HG02759 (cell line): ENCODE results near the gene MAGEC3.
"Not testable (repeated sequence)": the region's sequence is repeated elsewhere in the genome, so short reads cannot be mapped to it uniquely, and the experiment has no call there.

Source experiments
- ATAC-seq: cut with Tn5 transposase; IDR thresholded peaks from one replicate; pipeline ENCODE4 v1.9.1; 2021; ENCODE audit warnings: mild to moderate bottlenecking, moderate library complexity; ENCODE audit not compliant: unreplicated experiment

The MAGEC3 gene, protein sequence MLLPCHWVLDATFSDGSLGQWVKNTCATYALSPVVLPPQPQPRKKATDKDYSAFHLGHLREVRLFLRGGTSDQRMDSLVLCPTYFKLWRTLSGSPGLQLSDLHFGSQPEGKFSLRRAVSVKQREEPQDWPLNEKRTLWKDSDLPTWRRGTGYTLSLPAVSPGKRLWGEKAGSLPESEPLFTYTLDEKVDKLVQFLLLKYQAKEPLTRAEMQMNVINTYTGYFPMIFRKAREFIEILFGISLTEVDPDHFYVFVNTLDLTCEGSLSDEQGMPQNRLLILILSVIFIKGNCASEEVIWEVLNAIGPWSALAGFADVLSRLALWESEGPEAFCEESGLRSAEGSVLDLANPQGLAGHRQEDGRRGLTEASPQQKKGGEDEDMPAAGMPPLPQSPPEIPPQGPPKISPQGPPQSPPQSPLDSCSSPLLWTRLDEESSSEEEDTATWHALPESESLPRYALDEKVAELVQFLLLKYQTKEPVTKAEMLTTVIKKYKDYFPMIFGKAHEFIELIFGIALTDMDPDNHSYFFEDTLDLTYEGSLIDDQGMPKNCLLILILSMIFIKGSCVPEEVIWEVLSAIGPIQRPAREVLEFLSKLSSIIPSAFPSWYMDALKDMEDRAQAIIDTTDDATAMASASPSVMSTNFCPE

GRCh38 chrX:141838016-141838415 is at the start of gene MAGEC3:
TSS of gene MAGEC3 (plus strand) at chrX:141838316. CDS start at chrX:141838316, 0 bp downstream.
- no peak for ATAC-seq

GRCh38 chrX:141791856-141792255 is 46.3 kb upstream of the MAGEC3 start:
- no peak for ATAC-seq

DNA sequence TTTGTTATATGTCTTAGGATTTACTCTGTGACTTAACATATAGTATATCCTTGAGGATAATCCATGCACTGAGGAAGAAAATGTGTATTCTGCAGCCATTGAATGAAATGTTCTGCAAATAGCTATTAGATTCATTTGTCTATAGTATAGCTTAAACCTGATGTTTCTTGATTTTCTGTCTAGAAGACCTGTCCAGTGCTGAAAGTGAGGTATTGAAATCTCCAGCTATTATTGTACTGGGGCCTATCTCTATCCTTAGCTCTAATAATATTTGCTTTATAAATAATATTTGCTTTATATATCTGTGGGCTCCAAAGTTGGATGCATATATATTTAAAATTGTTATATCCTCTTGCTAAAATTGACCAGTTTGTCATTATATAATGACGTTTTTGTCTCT is 26.7 kb upstream of the MAGEC3 start:
- ATAC-seq: no peak

GRCh38 chrX:141814213-141814857 is 23.8 kb upstream of the MAGEC3 start:
- no peak for ATAC-seq

- no peak for ATAC-seq
These were observed 22.2 kb upstream of the MAGEC3 start for GRCh38 chrX:141815904-141816303.

- ATAC-seq: no peak
These were observed 5.9 kb upstream of the MAGEC3 start for GRCh38 chrX:141832247-141832646.

DNA sequence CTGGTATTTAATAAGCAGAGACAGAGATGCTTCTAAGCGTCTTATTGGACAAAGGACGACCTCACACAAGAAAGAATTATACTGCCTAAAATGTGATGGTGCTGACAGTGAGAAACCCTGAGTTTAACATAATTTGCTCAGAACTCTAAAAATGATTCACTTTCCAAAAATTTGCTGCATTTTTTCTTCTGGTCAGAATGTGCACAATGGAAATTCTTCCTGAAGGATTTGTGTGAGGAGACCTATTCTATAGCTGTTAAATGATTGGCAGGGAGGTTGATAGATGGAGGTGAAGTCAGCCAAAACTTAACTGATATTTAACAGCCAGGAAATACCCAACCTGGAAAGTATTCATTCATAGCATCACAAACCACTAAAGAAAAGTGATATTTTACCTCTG is 1.7 kb downstream of the MAGEC3 start:
- ATAC-seq: no peak

DNA sequence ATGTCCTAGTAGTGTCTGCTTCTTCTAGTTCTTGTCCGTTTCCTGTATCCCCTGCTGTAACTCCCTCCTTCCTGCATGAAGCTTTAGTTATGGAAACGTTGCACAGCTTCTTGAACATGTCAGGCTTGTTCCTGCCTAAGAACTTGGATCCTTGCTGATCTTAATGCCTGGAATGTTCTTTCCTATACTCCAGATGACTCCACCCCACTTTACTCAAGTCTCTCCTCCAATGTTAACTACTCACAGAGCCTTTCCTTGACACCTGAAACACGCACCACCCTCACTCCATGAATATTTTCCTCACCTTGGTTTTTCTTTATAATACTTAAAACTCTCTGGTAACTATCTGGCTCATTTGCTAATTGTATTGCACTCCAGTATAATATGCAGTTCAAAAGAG is 19.4 kb downstream of the MAGEC3 start:
- no peak for ATAC-seq

GRCh38 chrX:141879616-141880015 is 41.5 kb downstream of the MAGEC3 start:
- ATAC-seq: no peak

DNA sequence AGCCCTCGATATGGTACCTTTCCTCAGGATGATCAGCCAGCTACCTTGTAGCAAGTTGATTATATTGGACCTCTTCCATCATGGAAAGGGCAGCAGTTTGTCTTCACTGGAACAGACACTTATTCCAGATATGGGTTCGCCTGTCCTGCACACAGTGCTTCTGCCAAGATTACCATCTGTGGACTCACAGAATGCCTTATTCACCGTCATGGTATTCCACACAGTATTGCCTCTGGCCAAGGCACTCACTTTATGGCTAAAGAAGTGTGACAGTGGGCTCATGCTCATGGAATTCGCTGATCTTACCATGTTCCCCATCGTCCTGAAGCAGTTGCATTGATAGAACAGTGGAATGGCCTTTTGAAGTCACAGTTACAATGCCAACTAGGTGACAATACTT is 50.7 kb downstream of the MAGEC3 start:
- ATAC-seq: not testable (repeated sequence)

DNA sequence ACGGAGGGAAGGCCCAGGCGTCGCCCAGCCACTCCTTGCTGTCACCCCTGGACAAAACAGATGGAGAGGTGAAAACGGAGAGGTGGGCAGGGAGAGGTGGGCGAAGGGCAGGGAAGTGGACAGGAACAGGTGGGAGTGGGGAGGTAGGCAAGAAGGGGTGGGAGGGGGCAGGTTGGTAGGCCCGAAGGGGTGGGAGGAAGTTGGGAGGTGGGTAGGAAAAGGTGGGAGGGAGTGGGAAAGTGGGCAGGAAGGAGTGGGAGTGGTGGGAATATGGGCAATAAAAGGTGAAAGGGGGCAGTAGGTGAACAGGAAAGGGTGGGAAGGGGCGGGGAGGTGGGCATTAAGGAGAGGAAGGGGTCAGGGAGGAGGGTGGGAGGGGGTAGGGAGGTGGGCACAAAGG is 56.6 kb downstream of the MAGEC3 start:
- ATAC-seq: no peak

GRCh38 chrX:141897690-141898089 is 59.6 kb downstream of the MAGEC3 start:
- ATAC-seq: no peak

DNA sequence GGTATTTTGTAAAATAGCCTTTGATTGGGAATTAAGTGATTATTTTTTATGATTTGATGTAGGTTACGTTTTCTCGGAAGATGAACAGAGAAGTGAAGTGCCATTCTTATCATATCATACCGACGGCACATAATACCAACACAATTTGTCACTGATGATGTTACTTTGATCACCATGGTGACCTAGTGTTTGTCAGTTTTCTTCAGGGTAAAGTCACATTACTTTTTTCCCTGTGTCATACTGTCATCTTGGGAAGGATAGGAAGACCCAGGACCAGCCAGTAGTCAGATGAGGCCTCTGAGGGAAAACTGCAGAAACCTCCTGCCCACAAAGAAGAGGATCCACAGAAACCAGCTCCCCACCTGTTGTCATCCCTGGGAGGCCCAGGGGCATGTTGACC is 64.2 kb downstream of the MAGEC3 start:
- no peak for ATAC-seq

GRCh38 chrX:141903400-141904155 is 65.5 kb downstream of the MAGEC3 start, which contains the start of gene MAGEC1:
TSS of gene MAGEC1 (plus strand) at chrX:141903894. CDS start at chrX:141905073, 1,179 bp downstream.
- no peak for ATAC-seq

GRCh38 chrX:141904262-141904661 is 66.1 kb downstream of the MAGEC3 start:
- ATAC-seq: no peak

- ATAC-seq: no peak
These were observed 79.7 kb downstream of the MAGEC3 start for GRCh38 chrX:141917801-141918200.

GRCh38 chrX:141924293-141924692 is 86.2 kb downstream of the MAGEC3 start:
- ATAC-seq: no peak

DNA sequence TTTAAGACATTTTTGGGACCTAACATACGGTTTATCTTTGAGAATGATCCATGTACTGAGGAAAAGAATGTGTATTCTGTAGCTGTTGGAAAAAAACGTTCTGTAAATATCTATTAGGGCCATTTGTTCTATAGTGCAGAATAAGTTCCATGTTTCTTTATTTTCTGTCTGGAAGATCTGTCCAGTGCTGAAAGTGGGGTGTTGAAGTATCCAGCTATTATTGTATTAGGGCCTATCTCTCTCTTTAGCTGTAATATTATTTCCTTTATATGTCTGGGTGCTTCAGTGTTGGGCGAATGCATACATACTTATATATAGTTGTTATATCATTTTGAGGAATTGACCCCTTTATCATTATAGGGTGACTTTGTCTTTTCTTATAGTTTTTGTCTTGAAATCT is 90.3 kb downstream of the MAGEC3 start:
- ATAC-seq: no peak

DNA sequence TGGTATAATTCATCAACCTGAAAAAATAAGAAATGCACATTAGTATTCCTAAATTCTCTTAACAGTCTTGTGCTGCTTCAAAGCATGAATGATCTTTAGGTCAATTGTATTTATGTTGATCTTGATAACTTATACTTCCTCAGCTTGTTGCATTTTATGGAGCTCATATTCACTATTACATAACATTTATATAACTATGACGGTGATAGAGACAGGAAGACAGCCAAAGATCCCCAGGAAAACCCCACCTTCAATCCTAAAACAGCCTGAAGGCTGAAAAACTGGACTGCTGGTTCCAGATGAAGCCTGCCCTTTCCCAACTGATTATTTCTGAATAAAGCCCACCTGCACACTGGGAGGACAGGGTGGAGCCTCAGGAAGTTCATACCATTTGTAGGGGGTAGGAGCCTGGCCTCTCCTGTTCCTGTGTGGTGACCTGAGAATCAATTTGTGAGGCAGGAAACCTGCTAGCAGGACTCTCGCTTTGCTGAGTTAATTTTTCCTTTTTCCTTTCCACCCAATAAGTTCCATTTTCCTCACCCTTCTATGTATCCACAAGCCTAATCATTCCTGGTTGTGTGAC is 96.0 kb downstream of the MAGEC3 start:
- no peak for ATAC-seq

DNA sequence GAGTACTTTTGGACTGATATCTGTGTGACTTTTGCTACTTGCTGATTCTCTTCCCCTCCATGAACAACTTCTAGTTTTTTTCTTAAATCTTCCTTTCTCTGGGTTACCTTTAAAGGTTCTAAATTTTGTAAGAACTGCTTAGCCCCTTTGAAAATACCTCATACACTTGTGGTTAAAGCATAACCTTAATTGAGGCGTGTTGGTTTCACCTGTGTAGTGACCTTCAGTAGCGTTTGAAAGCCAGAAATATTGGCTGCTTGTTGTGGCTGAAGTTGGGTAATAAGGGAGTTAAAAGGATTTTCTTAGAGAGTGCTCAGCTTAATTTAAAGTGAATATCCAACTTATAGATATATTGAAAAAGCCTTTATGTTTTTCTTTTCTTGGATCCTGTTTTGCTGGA is 97.5 kb downstream of the MAGEC3 start:
- ATAC-seq: no peak

GRCh38 chrX:141936080-141936479 is 98.0 kb downstream of the MAGEC3 start:
- no peak for ATAC-seq
